Fibroblast of lung (primary cell): ENCODE measurements around the gene CA12. TPM values are rescaled to one million over a fixed set of nuclear protein-coding genes. Genes with fewer than 3 reads are reported as not detected.
A peak's percentile ranks its signal among the peaks of the same experiment; 100 is the strongest.

Experiments
- DNase-seq, 2 donors: peaks; one replicate each; pipeline versions ENCODE4 v3.0.0 to v3.0.0-alpha.2; 2010; ENCODE audit warnings: low read depth in 2 of 2
- H2AFZ ChIP-seq: 2 replicates; pipeline ENCODE4 v1.5.1; 2012; ENCODE audit warnings: low read length, control low read depth, inconsistent platforms
- H3K27ac ChIP-seq: 2 replicates; pipeline ENCODE4 v1.5.1; 2011; ENCODE audit warnings: low read length, control low read depth; ENCODE audit not compliant: insufficient read depth
- H3K27me3 ChIP-seq: 2 replicates; pipeline ENCODE4 v1.5.1; 2011; ENCODE audit warnings: mild to moderate bottlenecking, low read length; ENCODE audit not compliant: control insufficient read depth, insufficient read depth
- H3K36me3 ChIP-seq: 2 replicates; pipeline ENCODE4 v1.5.1; 2011; ENCODE audit warnings: low read length; ENCODE audit not compliant: control insufficient read depth, insufficient read depth
- H3K4me1 ChIP-seq: 2 replicates; pipeline ENCODE4 v1.5.1; 2011; ENCODE audit warnings: low read length; ENCODE audit not compliant: control insufficient read depth, insufficient read depth; ENCODE audit errors: extremely low read depth
- H3K4me2 ChIP-seq: 2 replicates; pipeline ENCODE4 v1.5.1; 2011; ENCODE audit warnings: low read length, control low read depth; ENCODE audit not compliant: insufficient read depth; ENCODE audit errors: extremely low read depth
- H3K4me3 ChIP-seq, 4 experiments: fragments of 200-600 bp in 1 of 4; sonication (generic) in 1 of 4; replicated peaks in 1 of 4; 2 replicates each; pipeline ENCODE4 v1.5.1; 2011 to 2016; ENCODE audit warnings: low read length in 4 of 4, low read depth in 3 of 4, mild to moderate bottlenecking in 3 of 4, control low read depth in 2 of 4, inconsistent platforms in 1 of 4, mixed read lengths in 1 of 4; ENCODE audit not compliant: insufficient read depth in 1 of 4; ENCODE audit errors: control extremely low read depth in 1 of 4
- H3K79me2 ChIP-seq: 2 replicates; pipeline ENCODE4 v1.5.1; 2012; ENCODE audit warnings: mild to moderate bottlenecking, low read length, inconsistent platforms; ENCODE audit not compliant: control insufficient read depth, insufficient read depth
- H3K9ac ChIP-seq: 2 replicates; pipeline ENCODE4 v1.5.1; 2011; ENCODE audit warnings: mild to moderate bottlenecking, low read length, control low read depth; ENCODE audit not compliant: insufficient read depth
- H3K9me3 ChIP-seq: 2 replicates; pipeline ENCODE4 v1.5.1; 2012; ENCODE audit warnings: low read depth, low read length; ENCODE audit not compliant: control insufficient read depth, insufficient read depth
- H4K20me1 ChIP-seq: 2 replicates; pipeline ENCODE4 v1.5.1; 2011; ENCODE audit warnings: low read length; ENCODE audit not compliant: control insufficient read depth, insufficient read depth; ENCODE audit errors: extremely low read depth
- EZH2 ChIP-seq: IDR thresholded peaks from 2 replicates; pipeline ENCODE4 v1.5.1; 2012; ENCODE audit warnings: low read length, control low read depth, mild to moderate bottlenecking; ENCODE audit errors: missing control alignments
- polyA plus RNA-seq, 2 donors: library from polyadenylated mRNA; depleted of rRNA in 1 of 2; stranded (reverse) in 1 of 2; unstranded in 1 of 2; fragments of >200 nt; gene quantifications; 2 replicates each; pipeline ENCODE4 v1.2.1, GENCODE V29; 2011 to 2012; ENCODE audit warnings: missing spikeins in 1 of 2
- total RNA-seq: library from RNA; depleted of rRNA; stranded (reverse); fragments of >200 nt; gene quantifications from 2 replicates; pipeline ENCODE4 v1.2.1, GENCODE V29; 2014
- TF ChIP-seq, protein P1 (sequence below), 2 donors: IDR thresholded peaks in 1 of 2; conservative IDR thresholded peaks in 1 of 2; 1 replicate in 1 of 2; 2 replicates in 1 of 2; pipeline ENCODE4 v1.5.1; 2011 to 2012; ENCODE audit warnings: low read length in 2 of 2, control low read depth in 1 of 2, inconsistent platforms in 1 of 2, low read depth in 1 of 2, mild to moderate bottlenecking in 1 of 2

The CA12 gene
- total and polyA plus RNA-seq, 2 donors (not counting 1 experiment from before 2014, with no cell fraction given): 30.6 to 48.4 TPM

DNA sequence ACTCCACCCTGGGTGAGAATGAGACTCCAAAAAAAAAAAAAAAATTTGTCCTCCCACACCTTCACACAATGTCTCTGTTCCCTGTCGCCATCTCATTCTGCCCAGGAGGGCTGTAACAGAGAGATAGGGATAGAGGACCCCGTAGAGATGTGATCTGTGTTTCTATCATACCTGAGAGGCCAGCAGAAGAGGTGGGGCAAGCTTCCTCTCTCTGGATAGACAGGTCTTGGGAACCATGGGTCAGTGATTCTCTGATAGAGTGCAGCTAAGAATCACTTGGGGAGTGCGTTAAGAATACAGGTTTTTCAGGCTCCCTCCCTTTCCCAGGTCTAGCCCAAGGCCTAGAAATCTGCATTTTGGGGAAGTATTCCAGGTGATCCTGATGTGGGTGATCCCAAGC is 8.3 kb downstream of the CA12 start:
- Histone ChIP-seq H3K9ac (no peak overlapping the region), H3K4me3 (no peak overlapping the region), H4K20me1 (no peaks in the 10 kb centered on the region), H3K9me3 (no peaks in the 10 kb centered on the region), H3K27me3 (no peaks in the 10 kb centered on the region), H3K4me1 (peaks cover 37% of the 10 kb centered on the region), H2AFZ (no peak overlapping the region), H3K79me2 (no peaks in the 10 kb centered on the region), H3K27ac (peak overlapping the region; percentile 77), H3K36me3 (peaks cover 3% of the 10 kb centered on the region), H3K4me2 (peak overlapping the region; percentile 9)
- TF ChIP-seq, protein P1, sequence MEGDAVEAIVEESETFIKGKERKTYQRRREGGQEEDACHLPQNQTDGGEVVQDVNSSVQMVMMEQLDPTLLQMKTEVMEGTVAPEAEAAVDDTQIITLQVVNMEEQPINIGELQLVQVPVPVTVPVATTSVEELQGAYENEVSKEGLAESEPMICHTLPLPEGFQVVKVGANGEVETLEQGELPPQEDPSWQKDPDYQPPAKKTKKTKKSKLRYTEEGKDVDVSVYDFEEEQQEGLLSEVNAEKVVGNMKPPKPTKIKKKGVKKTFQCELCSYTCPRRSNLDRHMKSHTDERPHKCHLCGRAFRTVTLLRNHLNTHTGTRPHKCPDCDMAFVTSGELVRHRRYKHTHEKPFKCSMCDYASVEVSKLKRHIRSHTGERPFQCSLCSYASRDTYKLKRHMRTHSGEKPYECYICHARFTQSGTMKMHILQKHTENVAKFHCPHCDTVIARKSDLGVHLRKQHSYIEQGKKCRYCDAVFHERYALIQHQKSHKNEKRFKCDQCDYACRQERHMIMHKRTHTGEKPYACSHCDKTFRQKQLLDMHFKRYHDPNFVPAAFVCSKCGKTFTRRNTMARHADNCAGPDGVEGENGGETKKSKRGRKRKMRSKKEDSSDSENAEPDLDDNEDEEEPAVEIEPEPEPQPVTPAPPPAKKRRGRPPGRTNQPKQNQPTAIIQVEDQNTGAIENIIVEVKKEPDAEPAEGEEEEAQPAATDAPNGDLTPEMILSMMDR (conservative IDR thresholded peaks at IDR 0.05 in 1 of 2, IDR thresholded peaks at IDR 0.05 in 1 of 2; ENCODE audit: low read depth in 1 of 2, low read length in 2 of 2): no peak
- TF ChIP-seq EZH2: no peak
- no peak for DNase-seq

DNA sequence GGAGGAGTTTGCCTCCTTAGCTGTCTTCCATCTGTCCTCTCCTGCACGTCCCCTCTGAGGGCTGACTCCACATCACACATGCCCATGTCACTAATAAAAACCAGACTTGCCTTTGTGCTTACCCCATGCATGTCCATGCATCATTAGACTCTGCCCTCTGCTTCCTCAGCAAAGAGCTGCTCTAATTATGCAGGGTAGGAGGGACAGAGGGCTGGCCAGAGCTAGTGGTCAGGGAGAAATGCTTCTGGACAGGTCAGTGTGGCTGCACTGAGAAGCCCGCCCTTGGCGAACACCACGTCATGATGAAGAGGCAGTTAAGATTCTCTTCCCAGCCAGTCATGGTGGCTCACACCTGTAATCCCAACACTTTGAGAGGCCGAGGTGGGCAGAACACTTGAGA is 8.9 kb downstream of the CA12 start:
- H3K9ac ChIP-seq: no peak overlapping the region
- H3K36me3 ChIP-seq: peaks cover 3% of the 10 kb centered on the region
- H3K4me2 ChIP-seq: peak overlapping the region; percentile 67
- peak; percentile 50 to 66 for DNase-seq
- peak overlapping the region; percentile 77 for H3K27ac ChIP-seq
- H3K9me3 ChIP-seq: no peaks in the 10 kb centered on the region
- H2AFZ ChIP-seq: no peak overlapping the region
- H3K79me2 ChIP-seq: no peaks in the 10 kb centered on the region
- H4K20me1 ChIP-seq: no peaks in the 10 kb centered on the region
- no peak for TF ChIP-seq EZH2
- TF ChIP-seq, protein P1 (conservative IDR thresholded peaks at IDR 0.05 in 1 of 2, IDR thresholded peaks at IDR 0.05 in 1 of 2; ENCODE audit: low read depth in 1 of 2, low read length in 2 of 2): no peak
- no peaks in the 10 kb centered on the region for H3K27me3 ChIP-seq
- H3K4me3 ChIP-seq: no peak overlapping the region
- peaks cover 37% of the 10 kb centered on the region for H3K4me1 ChIP-seq

DNA sequence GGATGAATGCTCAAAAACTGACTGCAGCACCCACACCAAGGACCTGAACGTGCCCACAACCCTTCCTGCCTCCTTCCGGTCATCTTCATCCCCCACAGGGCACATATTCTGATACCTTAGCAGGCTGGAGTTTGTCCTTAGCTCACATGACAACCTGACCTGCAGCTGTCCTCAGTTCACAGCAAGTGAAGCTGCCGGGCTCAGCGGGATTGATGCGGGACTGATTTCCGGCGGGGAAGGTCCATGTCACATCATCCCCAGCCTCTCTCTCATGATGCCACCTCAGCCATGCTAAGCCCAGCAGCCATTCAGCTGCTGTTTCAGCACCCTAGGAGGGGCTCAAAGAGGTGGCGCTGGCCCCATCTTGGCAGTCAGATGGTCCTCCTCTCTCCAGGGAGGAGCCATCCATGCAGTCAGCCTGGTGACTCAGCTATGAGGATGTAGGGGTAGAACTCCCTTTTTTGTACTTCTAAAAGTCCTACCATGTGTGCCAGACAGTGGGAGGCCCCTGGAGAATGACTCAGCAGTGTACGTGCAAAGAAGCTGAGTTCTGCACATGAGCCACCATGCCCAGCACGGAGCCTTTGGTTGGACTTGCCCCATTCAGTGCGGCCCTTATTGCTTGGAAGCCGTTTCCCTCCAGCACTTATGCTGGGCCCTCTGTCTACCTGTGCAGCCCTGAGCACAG is 9.5 kb downstream of the CA12 start:
- no peaks in the 10 kb centered on the region for H3K79me2 ChIP-seq
- H3K27ac ChIP-seq: peak overlapping the region; percentile 77
- peaks cover 37% of the 10 kb centered on the region for H3K4me1 ChIP-seq
- no peak for TF ChIP-seq EZH2
- TF ChIP-seq, protein P1 (conservative IDR thresholded peaks at IDR 0.05 in 1 of 2, IDR thresholded peaks at IDR 0.05 in 1 of 2; ENCODE audit: low read depth in 1 of 2, low read length in 2 of 2): no peak
- H4K20me1 ChIP-seq: no peaks in the 10 kb centered on the region
- H3K9me3 ChIP-seq: no peaks in the 10 kb centered on the region
- no peak overlapping the region for H3K9ac ChIP-seq
- H2AFZ ChIP-seq: peak overlapping the region; percentile 57
- peak overlapping the region; percentile 67 for H3K4me2 ChIP-seq
- peak; percentile 97 to 98 for DNase-seq
- no peaks in the 10 kb centered on the region for H3K27me3 ChIP-seq
- H3K36me3 ChIP-seq: peaks cover 3% of the 10 kb centered on the region
- H3K4me3 ChIP-seq: no peak overlapping the region
